Fibroblast of pulmonary artery (primary cell): ENCODE data around the gene C3orf52.

Experiments used
- DNase-seq: peaks from one replicate; pipeline ENCODE4 v3.0.0-alpha.2; 2010; ENCODE audit warnings: low read depth
- H3K4me3 ChIP-seq: replicated peaks from 2 replicates; pipeline ENCODE4 v1.5.1; 2011; ENCODE audit warnings: low read depth, mild to moderate bottlenecking, control low read depth, low read length, moderate library complexity
- CTCF ChIP-seq: IDR thresholded peaks from 2 replicates; pipeline ENCODE4 v1.5.1; 2011; ENCODE audit warnings: mild to moderate bottlenecking, control low read depth, low read length, inconsistent platforms; ENCODE audit errors: missing control alignments

The C3orf52 gene

GRCh38 chr3:112132088-112132487 lies 45.9 kb downstream of the C3orf52 start:
- no peak for TF ChIP-seq CTCF
- H3K4me3 ChIP-seq, result no peak overlapping the region
- DNase-seq, result no peak

DNA sequence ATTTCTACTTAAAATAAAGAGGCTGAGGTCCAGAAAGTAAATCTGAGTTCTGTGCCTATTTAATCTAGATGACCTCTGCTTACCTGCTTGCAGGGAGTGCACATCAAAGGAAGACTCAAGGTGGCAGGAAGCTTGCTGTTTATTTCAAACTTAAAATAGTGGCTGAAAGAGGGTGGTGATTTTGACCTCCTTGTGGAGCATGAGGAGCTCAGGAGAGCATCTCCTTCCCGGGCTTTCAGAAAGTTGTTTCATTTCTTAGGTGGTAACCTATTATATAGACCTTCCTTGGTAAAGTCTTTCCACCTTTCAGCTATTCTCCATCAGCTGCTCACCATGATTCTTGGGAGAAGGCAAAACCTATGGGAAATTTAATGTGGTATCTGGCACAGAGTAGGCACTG lies 46.4 kb downstream of the C3orf52 start:
- TF ChIP-seq CTCF, result no peak
- H3K4me3 ChIP-seq, result no peak overlapping the region
- DNase-seq, result no peak

GRCh38 chr3:112132975-112133448 lies 46.8 kb downstream of the C3orf52 start, which contains the start of gene GCSAM:
Gene GCSAM (minus strand): TSS chr3:112133248. CDS start chr3:112133120, 128 bp downstream.
- no peak within 1 kb of the TSS for H3K4me3 ChIP-seq
- no peak for DNase-seq
- TF ChIP-seq CTCF, result no peak

GRCh38 chr3:112133626-112134334 lies 47.6 kb downstream of the C3orf52 start:
- TF ChIP-seq CTCF, result no peak
- no peak for DNase-seq
- no peak overlapping the region for H3K4me3 ChIP-seq

GRCh38 chr3:112134335-112135124 lies 48.3 kb downstream of the C3orf52 start:
- no peak for TF ChIP-seq CTCF
- peak; percentile 30 for DNase-seq
- H3K4me3 ChIP-seq, result no peak overlapping the region

DNA sequence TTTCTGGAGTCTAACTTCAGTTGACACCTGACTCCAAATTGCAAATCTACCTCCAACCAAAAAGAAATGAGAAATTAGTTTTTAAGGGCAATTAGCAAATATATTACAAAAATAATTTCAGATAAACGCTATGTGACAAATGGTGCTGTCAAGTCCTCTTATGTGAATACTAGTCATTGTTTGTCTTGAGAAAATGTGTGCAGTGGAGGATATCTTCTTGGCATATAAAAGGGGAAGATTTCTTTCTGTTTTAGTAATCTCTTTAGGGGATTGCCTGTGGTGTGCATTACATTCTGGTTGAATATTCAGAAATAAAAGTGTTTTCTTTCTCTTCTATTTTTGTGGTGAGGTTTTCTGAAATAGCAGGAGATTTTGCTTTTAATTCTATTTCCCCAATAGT lies 49.9 kb downstream of the C3orf52 start:
- DNase-seq, result no peak
- no peak overlapping the region for H3K4me3 ChIP-seq
- no peak for TF ChIP-seq CTCF
